HT1080 (cell line): ENCODE results near the gene SPDYE2B. TPM values are rescaled to one million over a fixed set of nuclear protein-coding genes. Genes with fewer than 3 reads are reported as not detected.
"Not testable (repeated sequence)": the region's sequence is repeated elsewhere in the genome, so short reads cannot be mapped to it uniquely, and the experiment has no call there.

ENCODE experiments used
- DNase-seq: peaks from one replicate; pipeline ENCODE4 v3.0.0-alpha.2; 2015; ENCODE audit warnings: low read depth
- small RNA-seq: library from RNA; depleted of rRNA; stranded (forward); fragments of <200 nt; gene quantifications from one replicate; pipeline ENCODE3, GENCODE V24; 2014
- total RNA-seq: library from RNA; depleted of rRNA; stranded (reverse); fragments of >200 nt; shearing (Covaris generic); gene quantifications from 2 replicates; pipeline ENCODE4 v1.2.3, GENCODE V29; 2014; rRNA removed

SPDYE2B gene
- total RNA-seq, 1 experiment from 2014 or later = not detected

DNA sequence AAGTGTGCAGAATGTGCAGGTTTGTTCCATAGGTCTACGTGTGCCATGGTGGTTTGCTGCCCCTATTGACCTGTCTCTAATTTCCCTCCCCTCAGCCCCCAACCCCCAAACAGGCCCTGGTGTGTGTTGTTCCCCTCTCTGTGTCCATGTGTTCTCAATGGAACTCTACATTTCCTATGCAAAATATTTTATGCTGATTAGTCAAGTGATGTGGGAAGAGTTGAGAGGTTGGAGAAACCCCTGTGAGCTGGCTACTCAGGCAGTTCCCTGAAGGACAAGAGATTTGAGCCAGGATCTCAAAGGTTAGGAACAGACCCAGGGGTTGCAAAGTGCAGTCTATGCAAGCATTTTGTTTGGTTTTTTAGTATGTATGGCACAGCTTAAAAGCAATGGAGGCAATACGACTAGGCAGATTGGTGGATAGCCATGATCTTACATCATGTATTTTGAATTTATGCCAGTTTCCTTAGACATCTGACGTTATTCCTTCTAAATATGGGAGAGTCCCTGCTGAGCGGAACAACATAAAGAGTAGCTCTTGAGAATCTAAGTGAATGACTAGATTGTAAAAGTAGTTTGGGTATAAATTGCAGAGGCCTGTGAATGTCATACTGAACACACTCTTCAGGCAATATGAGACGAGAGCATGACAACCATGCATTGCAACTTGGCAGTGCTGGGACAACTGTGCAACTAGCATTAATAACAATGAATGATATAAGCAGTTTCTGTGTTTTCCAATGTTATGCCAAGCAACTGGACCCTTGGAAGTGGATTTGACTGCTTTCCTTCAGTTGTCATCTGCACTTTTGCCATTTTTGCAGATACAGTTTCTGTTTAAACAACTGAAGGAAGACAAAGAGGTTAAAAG lies 47.8 kb downstream of the SPDYE2B start:
- not testable (repeated sequence) for DNase-seq

DNA sequence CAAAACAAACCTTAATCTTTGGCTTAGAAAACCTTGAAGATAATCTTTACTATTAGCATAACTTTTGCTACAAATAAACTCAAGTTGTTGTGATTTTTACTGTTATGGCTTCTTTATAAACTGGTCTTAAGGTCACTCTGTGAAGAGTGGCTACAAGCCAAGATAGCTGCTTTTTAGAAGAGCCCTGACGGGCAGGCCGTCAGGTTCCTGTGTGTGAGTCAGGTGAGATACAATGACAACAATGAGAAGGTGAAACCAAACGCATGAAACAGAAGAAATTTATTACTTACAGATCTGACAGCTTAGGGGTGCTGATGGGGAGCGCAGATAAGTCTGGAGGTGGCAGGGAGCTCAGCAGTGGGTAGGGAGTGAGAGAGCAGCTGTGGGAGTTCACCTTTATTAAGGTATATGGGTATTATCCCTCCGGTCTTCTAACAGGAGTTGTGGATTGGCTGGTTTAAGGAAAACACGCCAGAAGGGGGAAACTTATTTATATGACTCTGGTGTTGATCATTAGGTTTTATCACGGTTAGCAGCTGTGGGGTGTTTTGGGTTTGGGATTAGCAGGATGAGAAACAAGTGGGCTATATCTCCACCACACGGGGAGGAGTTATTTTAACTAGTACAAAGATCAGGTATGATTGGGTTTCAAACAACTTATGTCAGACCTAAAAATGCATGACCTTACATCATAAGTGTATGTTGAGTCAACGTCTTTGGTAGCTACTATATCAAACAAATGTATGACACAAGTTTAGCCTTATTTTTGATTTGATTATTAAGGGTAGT lies 49.0 kb downstream of the SPDYE2B start:
- not testable (repeated sequence) for DNase-seq

Small RNA genes within 50 kb of the gene (small RNA-seq; reads per million reads assigned to genes)
- gene AC105052.3 (not detected), gene UPK3BL1 (not detected)

Other genes starting within 250 kb of the SPDYE2B start
- 41.0 and 60.3 TPM in 2 replicates for gene ORAI2, start 216.7 kb upstream of the SPDYE2B start, total RNA-seq
- gene ALKBH4, start 185.5 kb upstream of the SPDYE2B start, total RNA-seq = 27.3 and 28.2 TPM in 2 replicates
- 49.3 and 55.6 TPM in 2 replicates for gene LRWD1, start 185.3 kb upstream of the SPDYE2B start, total RNA-seq
- gene POLR2J, start 171.4 kb upstream of the SPDYE2B start, total RNA-seq = 81.7 and 93.9 TPM in 2 replicates
- 0.67 and 1.2 TPM in 2 replicates for gene RASA4B, start 132.5 kb upstream of the SPDYE2B start, total RNA-seq
- gene UPK3BL2, start 106.6 kb upstream of the SPDYE2B start, total RNA-seq = 4.7 and 6.4 TPM in 2 replicates
- gene SPDYE2, start 99.1 kb upstream of the SPDYE2B start, total RNA-seq = not detected in 2 replicates
- gene POLR2J3, start 77.7 kb upstream of the SPDYE2B start, total RNA-seq = 20.6 and 32.1 TPM in 2 replicates
- gene RASA4, start 33.6 kb upstream of the SPDYE2B start, total RNA-seq = 1.3 and 2.8 TPM in 2 replicates
- gene UPK3BL1, start 7.5 kb upstream of the SPDYE2B start, total RNA-seq = 44.0 and 55.2 TPM in 2 replicates
- 1.5 and 1.6 TPM in 2 replicates for gene POLR2J2, start 21.3 kb downstream of the SPDYE2B start, total RNA-seq
- 6.9 and 8.2 TPM in 2 replicates for gene FAM185A, start 98.7 kb downstream of the SPDYE2B start, total RNA-seq